Upper lobe of left lung (tissue), 6 donors: ENCODE results near the gene LOXL4. TPM values are rescaled to one million over a fixed set of nuclear protein-coding genes. Genes with fewer than 3 reads are reported as not detected.

Experiments
- ATAC-seq, 2 donors: fragments of 200-7000 bp; cut with Tn5 transposase; one replicate each; pipeline ENCODE4 v1.9.1; 2022; ENCODE audit warnings: mild to moderate bottlenecking in 2 of 2, moderate library complexity in 2 of 2; ENCODE audit not compliant: low FRiP score in 2 of 2
- DNase-seq, 2 donors: peaks; one replicate each; pipeline ENCODE4 v3.0.0-alpha.2; 2019 to 2020
- H3K27ac ChIP-seq, 4 donors: fragments of 200-600 bp; sonication (generic); one replicate each; pipeline ENCODE4 v1.5.1; 2016 to 2019
- H3K27me3 ChIP-seq, 4 donors: fragments of 200-600 bp; sonication (generic); one replicate each; pipeline ENCODE4 v1.5.1; 2017 to 2019
- H3K36me3 ChIP-seq, 4 donors: fragments of 200-600 bp; sonication (generic); one replicate each; pipeline ENCODE4 v1.5.1; 2016 to 2019
- H3K4me1 ChIP-seq, 4 donors: fragments of 200-600 bp; sonication (generic); one replicate each; pipeline ENCODE4 v1.5.1; 2018 to 2019
- H3K4me3 ChIP-seq, 4 donors: fragments of 200-600 bp; sonication (generic); one replicate each; pipeline ENCODE4 v1.5.1; 2017 to 2019; ENCODE audit warnings: mild to moderate bottlenecking in 2 of 4, moderate library complexity in 1 of 4
- H3K9me3 ChIP-seq, 4 donors: fragments of 200-600 bp; sonication (generic); one replicate each; pipeline ENCODE4 v1.5.1; 2018 to 2019
- CTCF ChIP-seq, 6 experiments: fragments of 450-650 bp in 4 of 6; fragments of 200-600 bp in 2 of 6; sonication (generic) in 2 of 6; IDR thresholded peaks; one replicate each; pipeline ENCODE4 v1.5.1; 2016 to 2019; ENCODE audit warnings: antibody characterized with exemption in 6 of 6
- EP300 ChIP-seq, 4 donors: sonication (generic); formaldehyde crosslinking; IDR thresholded peaks; one replicate each; pipeline ENCODE4 v1.5.1; 2017; ENCODE audit warnings: antibody characterized with exemption in 4 of 4, control low read depth in 2 of 4
- POLR2A ChIP-seq, 4 donors: fragments of 450-650 bp; IDR thresholded peaks; one replicate each; pipeline ENCODE4 v1.5.1; 2016 to 2017; ENCODE audit warnings: antibody characterized with exemption in 4 of 4, mild to moderate bottlenecking in 2 of 4
- POLR2AphosphoS5 ChIP-seq, 2 donors: sonication (generic); formaldehyde crosslinking; IDR thresholded peaks; one replicate each; pipeline ENCODE4 v1.5.1; 2017; ENCODE audit warnings: antibody characterized with exemption in 2 of 2
- WGBS, 2 donors: methylation state at CpG; one replicate each; pipeline ENCODE4 v1.1.5; 2017 to 2018; 5-methylcytosine and 5-hydroxymethylcytosine counted together
- total RNA-seq, 6 donors: library from RNA; depleted of rRNA in 4 of 6; stranded (reverse); fragments of >200 nt in 4 of 6; gene quantifications; one replicate each; pipeline versions ENCODE4 v1.1.0 to v1.2.1, GENCODE V29; 2016 to 2021
- donor health status: DM: no; HTN: no; CAD: no; lungs with moderate emphysema.
- donor health status: DM: no; HTN: yes; CAD: no; lungs with severe emphysema.

The LOXL4 gene
- total RNA-seq, 6 donors from 2014 or later = 3.9 to 6.8 (median 5.2) TPM

- Histone ChIP-seq H3K36me3 (peaks cover 0 to 19% (median 12%) of the 10 kb centered on the region in 4 donors), H3K9me3 (no peaks in the 10 kb centered on the region), H3K27me3 (no peaks in the 10 kb centered on the region), H3K4me3 (no peak overlapping the region), H3K4me1 (no peaks in the 10 kb centered on the region), H3K27ac (no peak overlapping the region)
- no peak for DNase-seq
- ATAC-seq = no peak
- 92 to 95% methylated on average over 2 of the region's 2 CpGs for whole genome bisulfite sequencing, 2 donors
- TF ChIP-seq CTCF (IDR thresholded peaks at IDR 0.05) (no peak), EP300 (IDR thresholded peaks at IDR 0.05) (no peak), POLR2AphosphoS5 (IDR thresholded peaks at IDR 0.05) (no peak), POLR2A (IDR thresholded peaks at IDR 0.05) (no peak)
Observed at GRCh38 chr10:98205351-98205750, 62.6 kb downstream of the LOXL4 start.

- no peaks in the 10 kb centered on the region for H3K36me3 ChIP-seq
- WGBS, 2 donors = 91 to 96% methylated on average over 8 of the region's 8 CpGs
- no peak overlapping the region for H3K27ac ChIP-seq
- no peaks in the 10 kb centered on the region for H3K27me3 ChIP-seq
- no peak for ATAC-seq
- no peaks in the 10 kb centered on the region for H3K9me3 ChIP-seq
- TF ChIP-seq POLR2A (IDR thresholded peaks at IDR 0.05) (no peak), EP300 (IDR thresholded peaks at IDR 0.05) (no peak), CTCF (IDR thresholded peaks at IDR 0.05) (no peak), POLR2AphosphoS5 (IDR thresholded peaks at IDR 0.05) (no peak)
- H3K4me1 ChIP-seq = peaks cover 0 to 12% (median 2%) of the 10 kb centered on the region in 4 donors
- DNase-seq = peak in 1 of 2 donors; percentile 22
- no peak overlapping the region for H3K4me3 ChIP-seq
Observed at GRCh38 chr10:98202378-98202777, 65.6 kb downstream of the LOXL4 start.

- no peaks in the 10 kb centered on the region for H3K36me3 ChIP-seq
- H3K4me1 ChIP-seq = peaks cover 0 to 12% (median 2%) of the 10 kb centered on the region in 4 donors
- no peak for TF ChIP-seq POLR2A (IDR thresholded peaks at IDR 0.05)
- TF ChIP-seq POLR2AphosphoS5 (IDR thresholded peaks at IDR 0.05) = no peak
- TF ChIP-seq CTCF (IDR thresholded peaks at IDR 0.05) = no peak
- TF ChIP-seq EP300 (IDR thresholded peaks at IDR 0.05) = no peak
- H3K27ac ChIP-seq = no peak overlapping the region
- 94 to 97% methylated on average over 5 of the region's 5 CpGs for WGBS, 2 donors
- H3K9me3 ChIP-seq = no peaks in the 10 kb centered on the region
- no peaks in the 10 kb centered on the region for H3K27me3 ChIP-seq
- DNase-seq = no peak
- no peak for ATAC-seq
- H3K4me3 ChIP-seq = no peak overlapping the region
Observed at GRCh38 chr10:98201760-98202159, 66.2 kb downstream of the LOXL4 start.

Other genes starting within 250 kb of the LOXL4 start
- gene CRTAC1, start 237.6 kb downstream of the LOXL4 start, total RNA-seq = 100 to 1,000 TPM in 2 of 6 donors, 10 to 100 TPM in 4; 40.6 to 123 (median 77.3) TPM
- 10 to 100 TPM; 13.2 to 24.1 (median 16.3) TPM for gene R3HCC1L, start 133.5 kb downstream of the LOXL4 start, total RNA-seq
- 10 to 100 TPM in 3 of 6 donors, 1 to 10 TPM in 3; 6.5 to 29.3 (median 9.3) TPM for gene PYROXD2, start 147.0 kb upstream of the LOXL4 start, total RNA-seq
- 100 to 1,000 TPM in 2 of 6 donors, 10 to 100 TPM in 4; 45.8 to 103 (median 87.0) TPM for gene HPS1, start 178.7 kb upstream of the LOXL4 start, total RNA-seq